Uterus (tissue), 2 donors: ENCODE results near the gene CCIN.

Experiments used
- CTCF ChIP-seq, 4 experiments: fragments of 200-600 bp in 2 of 4; fragments of 450-650 bp in 2 of 4; sonication (generic) in 2 of 4; IDR thresholded peaks; one replicate each; pipeline ENCODE4 v1.5.1; 2016 to 2019; ENCODE audit warnings: antibody characterized with exemption in 4 of 4, mild to moderate bottlenecking in 2 of 4, moderate library complexity in 1 of 4
- POLR2A ChIP-seq, 2 donors: fragments of 450-650 bp; IDR thresholded peaks; one replicate each; pipeline ENCODE4 v1.6.1; 2016; ENCODE audit warnings: antibody characterized with exemption in 2 of 2, mild to moderate bottlenecking in 1 of 2, moderate library complexity in 1 of 2

GRCh38 chr9:36207546-36208012, 38.4 kb downstream of the CCIN start:
- TF ChIP-seq CTCF (IDR thresholded peaks at IDR 0.05), result no peak
- TF ChIP-seq POLR2A (IDR thresholded peaks at IDR 0.05), result no peak
